ENCODE measurements around the gene SAMD7.
A peak's percentile ranks its signal among the peaks of the same experiment; 100 is the strongest.

The SAMD7 gene

GRCh38 chr3:169913323-169913722 is 2.0 kb downstream of the SAMD7 start:
- DNase-seq (ENCODE audit: low read depth in 2 of 2), result no peak

GRCh38 chr3:169914321-169914720 is 2.9 kb downstream of the SAMD7 start:
- DNase-seq (ENCODE audit: low read depth in 2 of 2), result no peak

DNA sequence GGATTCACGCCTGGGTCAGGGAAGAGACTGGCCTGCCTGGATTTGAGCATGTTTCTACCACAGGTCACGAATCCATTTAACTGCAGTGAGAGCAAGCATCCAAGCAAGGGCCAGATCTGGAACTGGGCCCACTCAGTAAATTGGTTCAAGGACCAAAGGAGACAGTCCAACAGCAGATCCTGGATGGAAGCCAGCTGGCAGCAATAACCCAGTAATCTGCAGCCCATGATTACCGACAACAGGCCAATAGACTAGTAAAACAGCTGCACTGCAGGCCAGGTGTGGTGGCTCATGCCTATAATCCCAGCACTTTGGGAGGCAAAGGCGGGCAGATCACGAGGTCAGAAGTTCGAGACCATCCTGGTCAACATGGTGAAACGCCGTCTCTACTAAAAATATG is 11.8 kb downstream of the SAMD7 start:
- DNase-seq (ENCODE audit: low read depth in 2 of 2), result no peak

DNA sequence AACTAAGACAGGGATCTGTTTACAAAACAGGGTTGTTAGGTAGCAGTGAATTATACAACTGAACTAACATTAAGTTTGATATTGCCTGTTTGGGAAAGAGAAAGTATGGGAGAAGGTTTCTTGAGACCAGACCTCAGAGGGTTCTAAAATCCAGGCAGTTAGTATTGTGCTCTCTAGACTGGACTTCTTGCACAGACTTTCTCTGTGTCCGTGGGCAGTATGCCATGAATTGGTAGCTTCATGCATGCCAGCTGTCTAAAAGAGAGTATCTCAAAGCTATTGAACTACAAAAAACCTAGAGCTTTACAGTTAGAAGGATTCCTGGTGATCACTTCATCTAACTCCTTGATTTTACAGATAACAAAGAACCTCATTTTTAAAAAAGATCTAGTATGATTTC is 12.5 kb downstream of the SAMD7 start:
- DNase-seq (ENCODE audit: low read depth in 2 of 2), result no peak

GRCh38 chr3:169929830-169930519 is 18.6 kb downstream of the SAMD7 start:
- no peak for DNase-seq (ENCODE audit: low read depth in 2 of 2)

GRCh38 chr3:169930843-169931242 is 19.5 kb downstream of the SAMD7 start:
- DNase-seq (ENCODE audit: low read depth in 2 of 2), result no peak

DNA sequence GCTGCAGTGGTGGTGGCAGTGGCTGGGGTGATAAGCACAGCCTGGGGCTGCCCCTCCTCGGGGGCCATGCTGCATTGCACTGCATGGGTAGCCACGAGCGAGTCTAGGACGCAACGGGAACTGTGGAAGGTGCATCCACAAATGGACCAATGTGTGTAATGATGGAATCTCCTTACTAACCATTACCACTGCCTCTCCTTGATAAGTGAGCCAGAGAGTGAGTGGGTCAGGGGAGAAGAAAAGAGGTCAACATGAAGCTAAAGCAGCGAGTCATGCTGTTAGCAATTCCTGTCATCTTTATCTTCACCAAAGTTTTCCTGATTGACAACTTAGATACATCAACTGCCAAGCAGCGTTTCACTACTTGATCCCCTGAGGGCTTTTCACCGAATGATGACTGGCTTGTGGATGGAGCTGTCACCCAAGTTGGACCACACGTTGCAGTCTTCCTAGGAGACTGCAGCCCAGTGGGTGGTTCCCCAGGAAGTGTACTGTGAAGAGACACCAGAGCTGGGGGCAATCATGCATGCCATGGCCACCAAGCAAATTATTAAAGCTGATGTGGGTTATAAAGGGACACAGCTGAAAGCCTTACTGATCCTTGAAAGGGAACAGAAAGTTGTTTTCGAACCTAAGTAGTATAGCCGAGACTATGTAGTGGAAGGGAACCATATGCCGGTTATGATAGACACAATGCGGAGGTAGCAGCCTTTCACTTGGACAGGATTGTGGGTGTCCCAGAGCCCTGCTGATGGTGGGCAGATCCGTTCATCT is 20.6 kb downstream of the SAMD7 start:
- DNase-seq (ENCODE audit: low read depth in 2 of 2), result no peak

GRCh38 chr3:169939320-169939719 is 27.9 kb downstream of the SAMD7 start:
- no peak for DNase-seq (ENCODE audit: low read depth in 2 of 2)

DNA sequence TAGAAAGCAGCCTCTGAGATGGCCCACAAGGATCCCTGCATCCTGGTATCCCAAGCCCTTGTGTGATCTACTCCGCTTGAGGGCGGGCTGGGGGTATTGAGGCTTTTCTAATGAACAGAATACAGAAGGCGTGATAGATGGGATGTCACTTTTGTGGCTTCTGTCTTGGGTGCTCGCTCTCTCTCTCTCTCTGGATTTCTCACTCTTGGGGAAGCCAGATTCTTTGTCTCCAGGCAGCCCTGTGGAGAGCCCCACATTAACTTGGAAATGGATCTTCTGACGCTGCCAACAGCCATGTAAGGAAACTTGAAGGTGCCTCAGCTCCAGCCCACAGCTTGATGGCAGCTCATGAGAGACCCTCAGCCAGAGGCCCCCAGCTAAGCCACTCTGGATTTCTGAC is 28.4 kb downstream of the SAMD7 start:
- DNase-seq (ENCODE audit: low read depth in 2 of 2), result no peak

DNA sequence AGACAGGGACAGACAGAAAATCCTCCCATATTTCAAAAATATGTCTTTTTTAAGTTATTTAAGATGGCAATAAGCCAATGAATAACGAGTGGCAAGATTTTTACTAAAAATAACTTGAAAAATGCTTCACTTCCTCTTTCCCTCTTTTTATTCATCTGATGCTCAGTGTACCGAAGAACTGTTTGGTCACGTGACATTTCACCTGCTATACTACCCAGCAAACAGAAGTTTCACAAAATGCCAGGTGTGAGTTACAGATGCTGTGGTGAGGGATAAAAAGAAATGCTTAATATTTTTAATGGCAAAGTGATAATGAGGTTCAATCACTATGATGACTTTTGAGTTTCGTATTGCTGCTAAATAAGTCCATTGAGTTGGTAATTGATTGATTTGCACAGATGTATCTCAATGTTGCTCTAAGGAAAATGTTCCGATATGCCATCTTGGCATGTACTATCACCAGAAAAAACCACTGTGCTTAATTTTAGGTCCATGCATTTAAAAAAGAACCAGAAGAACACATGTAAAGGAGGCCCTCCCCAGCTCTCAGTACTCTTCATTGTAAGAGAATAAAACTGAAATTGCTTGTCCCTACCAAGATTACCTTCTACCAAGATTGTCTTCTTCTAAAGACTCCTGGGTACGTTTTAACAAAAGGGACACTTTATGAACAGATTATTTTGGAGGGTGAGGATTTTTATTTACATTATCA is 29.3 kb downstream of the SAMD7 start:
- no peak for DNase-seq (ENCODE audit: low read depth in 2 of 2)

- no peak for DNase-seq (ENCODE audit: low read depth in 2 of 2)
These were observed 33.9 kb downstream of the SAMD7 start for GRCh38 chr3:169945313-169945712.

GRCh38 chr3:169946336-169946735 is 35.0 kb downstream of the SAMD7 start:
- DNase-seq (ENCODE audit: low read depth in 2 of 2), result no peak

GRCh38 chr3:169948559-169949448 is 37.4 kb downstream of the SAMD7 start:
- DNase-seq (ENCODE audit: low read depth in 2 of 2), result no peak

DNA sequence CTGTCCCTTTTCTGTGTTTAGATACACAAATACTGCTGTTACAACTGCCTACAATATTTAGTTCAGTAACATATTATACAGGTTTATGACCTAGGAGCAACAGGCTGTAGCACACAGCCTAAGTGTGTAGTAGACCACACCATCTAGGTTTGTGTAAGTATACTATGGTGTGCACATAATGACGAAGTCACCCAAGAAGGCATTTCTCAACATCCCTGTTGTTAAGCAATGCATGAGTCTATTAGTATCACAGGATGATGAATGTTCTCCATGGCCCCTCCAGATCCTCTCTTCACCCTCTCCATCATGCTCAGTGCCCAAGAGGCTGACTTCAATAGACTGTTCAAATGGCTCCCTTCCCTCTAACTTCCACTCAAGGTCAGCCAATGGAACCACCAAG is 40.7 kb downstream of the SAMD7 start:
- no peak for DNase-seq (ENCODE audit: low read depth in 2 of 2)

DNA sequence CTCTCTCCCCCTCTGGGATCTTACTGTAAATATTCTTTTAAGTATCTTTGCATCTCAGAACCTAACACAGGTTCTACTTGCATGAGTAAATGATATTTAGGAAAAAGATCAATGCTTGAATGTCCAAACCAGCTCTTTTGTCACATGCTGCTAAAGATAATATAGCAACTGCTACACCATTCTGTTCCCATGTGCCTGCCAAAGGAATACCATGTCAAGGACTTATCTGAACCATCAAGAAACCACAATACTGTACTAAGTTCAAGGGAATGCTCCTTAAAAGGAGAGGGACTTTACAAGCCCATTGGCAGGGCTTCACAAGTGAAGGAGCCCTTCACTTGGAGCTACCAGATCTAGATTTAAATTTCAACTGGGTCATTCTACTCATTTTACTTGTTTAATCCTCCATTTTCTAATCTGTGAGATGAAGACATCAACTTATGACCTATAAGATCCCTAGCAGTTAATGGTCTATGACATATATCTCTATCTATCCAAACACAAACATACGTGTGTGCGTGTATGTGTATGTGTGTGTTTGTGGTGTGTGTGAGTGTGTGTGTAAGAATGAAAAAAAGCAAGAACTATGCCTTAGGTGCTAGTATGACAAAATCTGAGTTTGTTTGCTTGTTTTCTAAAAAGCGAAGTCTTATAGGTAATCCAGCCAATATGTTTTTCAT is 42.2 kb downstream of the SAMD7 start:
- no peak for DNase-seq (ENCODE audit: low read depth in 2 of 2)

DNA sequence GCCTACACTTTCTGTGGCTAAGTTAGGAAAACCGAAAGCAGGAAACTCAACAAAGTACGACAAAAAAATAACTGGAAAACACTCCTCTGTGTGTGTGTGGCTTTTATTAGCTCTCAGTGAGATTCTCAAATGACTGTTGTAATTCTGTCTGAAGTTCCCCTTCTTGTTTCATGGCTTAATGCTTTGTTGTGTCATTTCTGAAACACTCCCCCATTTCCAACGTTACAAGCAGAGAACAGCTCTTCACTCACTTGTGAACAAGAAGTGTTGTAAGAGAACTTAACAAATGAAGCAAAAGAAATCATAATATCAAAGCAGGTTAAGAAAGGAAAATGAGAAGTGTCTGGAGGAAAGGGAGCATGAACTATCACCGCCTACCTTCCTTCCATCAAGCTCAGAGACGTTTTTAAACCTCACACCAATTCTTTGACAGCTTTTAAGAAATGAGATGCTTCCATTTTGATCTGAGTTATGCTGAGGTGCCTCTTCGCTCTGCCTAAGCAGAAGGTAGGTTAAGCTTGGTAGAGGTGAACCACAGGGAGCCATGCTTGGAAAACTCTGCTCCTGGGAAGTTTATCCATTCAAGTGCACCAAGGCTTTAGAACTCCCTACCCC is 42.9 kb downstream of the SAMD7 start:
- no peak for DNase-seq (ENCODE audit: low read depth in 2 of 2)

DNA sequence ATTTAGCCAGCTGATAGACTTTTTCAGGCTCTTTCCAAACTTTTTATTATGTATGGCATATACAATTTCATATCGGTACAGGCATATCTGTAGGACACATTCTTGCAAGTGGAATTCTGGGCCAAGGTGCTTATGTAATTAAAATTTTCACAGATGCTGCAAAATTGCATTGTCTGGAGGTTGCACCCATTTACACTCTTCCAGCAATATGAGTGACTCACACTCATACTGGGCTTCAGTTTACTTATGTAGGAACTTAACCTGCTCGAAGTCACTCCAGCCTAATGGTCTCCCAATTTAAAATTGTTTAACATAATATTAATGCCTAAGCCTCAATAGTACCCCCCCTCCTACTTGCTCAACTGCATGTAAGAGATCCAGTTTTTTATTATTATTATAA is 44.0 kb downstream of the SAMD7 start:
- DNase-seq (ENCODE audit: low read depth in 2 of 2), result no peak

DNA sequence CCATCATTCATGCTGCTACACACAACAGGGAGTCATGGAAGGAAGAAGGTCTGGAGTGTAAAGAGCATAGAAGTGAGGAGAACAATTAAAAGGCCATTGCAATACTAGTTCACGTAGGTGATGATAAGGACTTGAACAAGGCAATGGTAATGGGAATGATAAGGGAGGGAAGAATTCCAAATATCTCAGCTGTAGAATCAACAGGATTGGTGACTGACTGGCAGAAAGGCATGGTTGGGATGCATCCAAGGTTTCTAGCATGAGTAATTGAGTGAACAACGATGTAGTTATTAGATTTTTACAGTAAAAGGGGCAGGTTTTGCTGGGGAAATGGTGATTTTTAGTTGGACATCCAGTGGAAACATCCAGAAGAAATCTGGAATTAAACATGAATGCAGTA is 52.8 kb downstream of the SAMD7 start:
- no peak for DNase-seq (ENCODE audit: low read depth in 2 of 2)

GRCh38 chr3:169965562-169966427 is 54.4 kb downstream of the SAMD7 start:
- no peak for DNase-seq (ENCODE audit: low read depth in 2 of 2)

GRCh38 chr3:169966428-169966950 is 55.1 kb downstream of the SAMD7 start, which contains the start of gene SEC62:
SEC62 (plus strand) TSS chr3:169966807; CDS start chr3:169966823, 16 bp downstream.
- peak; percentile 85 to 92 for DNase-seq (ENCODE audit: low read depth in 2 of 2)
